OCI-LY3 (cell line): ENCODE results near the gene HOXB6.

ENCODE experiments used
- CTCF ChIP-seq: fragments of 200-600, 300-600 bp; sonication (generic); IDR thresholded peaks from 2 replicates; pipeline ENCODE4 v1.5.1; 2014; ENCODE audit warnings: antibody characterized with exemption, low read length, low read depth
- EZH2phosphoT487 ChIP-seq: fragments of 200-600 bp; shearing (Covaris generic); IDR thresholded peaks from 2 replicates; pipeline ENCODE4 v1.6.1; 2018; ENCODE audit warnings: antibody characterized with exemption, mixed run types, low read depth

- no peak for TF ChIP-seq CTCF
- no peak for TF ChIP-seq EZH2phosphoT487
Observed at GRCh38 chr17:48567646-48568354, 37.0 kb downstream of the HOXB6 start.
